SK-N-SH treated with all-trans-retinoic acid at 6 μM for 48 hours (cell line): ENCODE results near the gene SERPINB4.

Experiments
- CSDC2 ChIP-seq: fragments of 250-450 bp; sonication (Bioruptor Pico); IDR thresholded peaks from 2 replicates; pipeline ENCODE4 v1.5.0; 2020; ENCODE audit warnings: mild to moderate bottlenecking, moderate library complexity
- ESRRG ChIP-seq: fragments of 250-450 bp; sonication (Bioruptor Pico); IDR thresholded peaks from 2 replicates; pipeline ENCODE4 v1.6.1; 2021; ENCODE audit warnings: mild to moderate bottlenecking
- ISL1 ChIP-seq: fragments of 250-450 bp; sonication (Bioruptor Pico); IDR thresholded peaks from 2 replicates; pipeline ENCODE4 v2.1.2; 2022; ENCODE audit warnings: mild to moderate bottlenecking, moderate library complexity
- SNAI2 ChIP-seq: fragments of 250-450 bp; sonication (Bioruptor Pico); IDR thresholded peaks from 2 replicates; pipeline ENCODE4 v1.5.0; 2020; ENCODE audit warnings: mild to moderate bottlenecking, moderate library complexity
- TCF4 ChIP-seq: fragments of 250-450 bp; sonication (Bioruptor Pico); IDR thresholded peaks from 2 replicates; pipeline ENCODE4 v1.8.0; 2021; ENCODE audit warnings: mild to moderate bottlenecking, moderate library complexity, borderline replicate concordance
- ZNF565 ChIP-seq: fragments of 450-650 bp; formaldehyde crosslinking; conservative IDR thresholded peaks from 2 replicates; pipeline ENCODE4 v1.5.0; 2020; ENCODE audit warnings: low read depth, mild to moderate bottlenecking, moderate library complexity
- ZNF8 ChIP-seq: fragments of 450-650 bp; formaldehyde crosslinking; IDR thresholded peaks from 2 replicates; pipeline ENCODE4 v1.5.0; 2020; ENCODE audit warnings: mild to moderate bottlenecking, moderate library complexity
- TF ChIP-seq, protein P1 (sequence below): fragments of 250-450 bp; sonication (Bioruptor Pico); IDR thresholded peaks from 2 replicates; pipeline ENCODE4 v1.5.1; 2021; ENCODE audit warnings: mild to moderate bottlenecking, moderate library complexity
- TF ChIP-seq, protein P2 (sequence below): fragments of 250-450 bp; sonication (Bioruptor Pico); IDR thresholded peaks from 2 replicates; pipeline ENCODE4 v1.8.0; 2020; ENCODE audit warnings: mild to moderate bottlenecking, moderate library complexity, borderline replicate concordance

DNA sequence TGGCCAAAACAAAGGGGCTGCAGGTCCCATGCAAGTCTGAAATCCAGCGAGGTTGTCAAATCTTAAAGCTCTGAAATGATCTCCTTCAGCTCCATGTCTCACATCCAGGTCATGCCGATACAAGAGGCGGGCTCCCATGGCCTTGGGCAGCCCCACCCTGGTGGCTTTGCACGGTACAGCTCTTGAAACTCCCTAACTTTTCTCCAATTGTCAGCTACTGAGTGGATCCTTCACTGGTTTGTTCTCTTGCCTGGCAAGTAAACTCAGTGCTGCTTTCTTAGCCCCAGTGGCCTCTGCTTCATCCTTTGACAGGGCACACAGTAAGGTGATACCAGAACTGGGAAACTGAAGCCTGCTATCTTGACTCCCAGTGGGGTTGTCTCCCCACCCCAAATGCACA lies 30.6 kb downstream of the SERPINB4 start:
- no peak for TF ChIP-seq TCF4 (CRISPR knock-in tag)
- no peak for TF ChIP-seq SNAI2 (CRISPR knock-in tag)
- no peak for TF ChIP-seq ESRRG (CRISPR knock-in tag)
- TF ChIP-seq CSDC2 (CRISPR knock-in tag), result no peak
- TF ChIP-seq ZNF8 (CRISPR knock-in tag), result no peak
- TF ChIP-seq, protein P1, sequence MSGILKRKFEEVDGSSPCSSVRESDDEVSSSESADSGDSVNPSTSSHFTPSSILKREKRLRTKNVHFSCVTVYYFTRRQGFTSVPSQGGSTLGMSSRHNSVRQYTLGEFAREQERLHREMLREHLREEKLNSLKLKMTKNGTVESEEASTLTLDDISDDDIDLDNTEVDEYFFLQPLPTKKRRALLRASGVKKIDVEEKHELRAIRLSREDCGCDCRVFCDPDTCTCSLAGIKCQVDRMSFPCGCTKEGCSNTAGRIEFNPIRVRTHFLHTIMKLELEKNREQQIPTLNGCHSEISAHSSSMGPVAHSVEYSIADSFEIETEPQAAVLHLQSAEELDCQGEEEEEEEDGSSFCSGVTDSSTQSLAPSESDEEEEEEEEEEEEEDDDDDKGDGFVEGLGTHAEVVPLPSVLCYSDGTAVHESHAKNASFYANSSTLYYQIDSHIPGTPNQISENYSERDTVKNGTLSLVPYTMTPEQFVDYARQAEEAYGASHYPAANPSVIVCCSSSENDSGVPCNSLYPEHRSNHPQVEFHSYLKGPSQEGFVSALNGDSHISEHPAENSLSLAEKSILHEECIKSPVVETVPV (CRISPR knock-in tag), result no peak
- no peak for TF ChIP-seq ZNF565 (CRISPR knock-in tag)
- no peak for TF ChIP-seq ISL1 (CRISPR knock-in tag)
- TF ChIP-seq, protein P2, sequence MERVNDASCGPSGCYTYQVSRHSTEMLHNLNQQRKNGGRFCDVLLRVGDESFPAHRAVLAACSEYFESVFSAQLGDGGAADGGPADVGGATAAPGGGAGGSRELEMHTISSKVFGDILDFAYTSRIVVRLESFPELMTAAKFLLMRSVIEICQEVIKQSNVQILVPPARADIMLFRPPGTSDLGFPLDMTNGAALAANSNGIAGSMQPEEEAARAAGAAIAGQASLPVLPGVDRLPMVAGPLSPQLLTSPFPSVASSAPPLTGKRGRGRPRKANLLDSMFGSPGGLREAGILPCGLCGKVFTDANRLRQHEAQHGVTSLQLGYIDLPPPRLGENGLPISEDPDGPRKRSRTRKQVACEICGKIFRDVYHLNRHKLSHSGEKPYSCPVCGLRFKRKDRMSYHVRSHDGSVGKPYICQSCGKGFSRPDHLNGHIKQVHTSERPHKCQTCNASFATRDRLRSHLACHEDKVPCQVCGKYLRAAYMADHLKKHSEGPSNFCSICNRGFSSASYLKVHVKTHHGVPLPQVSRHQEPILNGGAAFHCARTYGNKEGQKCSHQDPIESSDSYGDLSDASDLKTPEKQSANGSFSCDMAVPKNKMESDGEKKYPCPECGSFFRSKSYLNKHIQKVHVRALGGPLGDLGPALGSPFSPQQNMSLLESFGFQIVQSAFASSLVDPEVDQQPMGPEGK (CRISPR knock-in tag), result no peak
